ENCODE measurements around the gene AKAP7. TPM values are rescaled to one million over a fixed set of nuclear protein-coding genes. Genes with fewer than 3 reads are reported as not detected.

The AKAP7 gene
- total RNA-seq, 1 experiment from 2014 or later: 3.1 TPM

GRCh38 chr6:131222773-131223172, 87.5 kb downstream of the AKAP7 start:
- BruUV-seq (replicated peaks): no TSS peak
- no peak for ATAC-seq
- Histone ChIP-seq H3K27ac (ENCODE audit: low read depth, low read length) (no peak overlapping the region), H3K9ac (ENCODE audit: low read length) (no peak overlapping the region), H3K36me3 (ENCODE audit: control insufficient read depth in 1 of 2, insufficient read depth in 2 of 2, low read length in 2 of 2) (no peaks in the 10 kb centered on the region), H4K20me1 (ENCODE audit: insufficient read depth) (no peaks in the 10 kb centered on the region), H3K9me2 (ENCODE audit: insufficient read depth) (no peaks in the 10 kb centered on the region; the same call in 1 of the 2 replicates), H3K9me3 (ENCODE audit: control insufficient read depth in 1 of 2, insufficient read depth in 1 of 2, low read depth in 1 of 2, low read length in 2 of 2) (no peaks in the 10 kb centered on the region), H3K79me2 (ENCODE audit: insufficient read depth, low read length) (no peaks in the 10 kb centered on the region), H3K4me2 (ENCODE audit: low read length) (no peak overlapping the region), H3K4me3 (replicated peaks in 1 of 2; ENCODE audit: low read depth in 1 of 2, low read length in 2 of 2) (no peak overlapping the region), H3K4me1 (ENCODE audit: control insufficient read depth in 1 of 2, insufficient read depth in 2 of 2, low read length in 2 of 2) (no peaks in the 10 kb centered on the region), H3K27me3 (ENCODE audit: insufficient read depth, low read length) (no peaks in the 10 kb centered on the region), H2AFZ (ENCODE audit: low read depth, low read length, poor library complexity, severe bottlenecking) (no peak overlapping the region)
- no peak for DNase-seq (ENCODE audit: low read depth, low spot score)
- intact Hi-C loops (cut with micrococcal nuclease): no loop called here
- ChIA-PET POLR2A (no interaction called here), RAD21 (ENCODE audit: low non-redundant PET in 1 of 2, low total read pairs in 2 of 2, uncharacterized antibody in 2 of 2, unreplicated experiment in 2 of 2) (no interaction called here), CTCF (no interaction called here)
- TF ChIP-seq, protein P1, sequence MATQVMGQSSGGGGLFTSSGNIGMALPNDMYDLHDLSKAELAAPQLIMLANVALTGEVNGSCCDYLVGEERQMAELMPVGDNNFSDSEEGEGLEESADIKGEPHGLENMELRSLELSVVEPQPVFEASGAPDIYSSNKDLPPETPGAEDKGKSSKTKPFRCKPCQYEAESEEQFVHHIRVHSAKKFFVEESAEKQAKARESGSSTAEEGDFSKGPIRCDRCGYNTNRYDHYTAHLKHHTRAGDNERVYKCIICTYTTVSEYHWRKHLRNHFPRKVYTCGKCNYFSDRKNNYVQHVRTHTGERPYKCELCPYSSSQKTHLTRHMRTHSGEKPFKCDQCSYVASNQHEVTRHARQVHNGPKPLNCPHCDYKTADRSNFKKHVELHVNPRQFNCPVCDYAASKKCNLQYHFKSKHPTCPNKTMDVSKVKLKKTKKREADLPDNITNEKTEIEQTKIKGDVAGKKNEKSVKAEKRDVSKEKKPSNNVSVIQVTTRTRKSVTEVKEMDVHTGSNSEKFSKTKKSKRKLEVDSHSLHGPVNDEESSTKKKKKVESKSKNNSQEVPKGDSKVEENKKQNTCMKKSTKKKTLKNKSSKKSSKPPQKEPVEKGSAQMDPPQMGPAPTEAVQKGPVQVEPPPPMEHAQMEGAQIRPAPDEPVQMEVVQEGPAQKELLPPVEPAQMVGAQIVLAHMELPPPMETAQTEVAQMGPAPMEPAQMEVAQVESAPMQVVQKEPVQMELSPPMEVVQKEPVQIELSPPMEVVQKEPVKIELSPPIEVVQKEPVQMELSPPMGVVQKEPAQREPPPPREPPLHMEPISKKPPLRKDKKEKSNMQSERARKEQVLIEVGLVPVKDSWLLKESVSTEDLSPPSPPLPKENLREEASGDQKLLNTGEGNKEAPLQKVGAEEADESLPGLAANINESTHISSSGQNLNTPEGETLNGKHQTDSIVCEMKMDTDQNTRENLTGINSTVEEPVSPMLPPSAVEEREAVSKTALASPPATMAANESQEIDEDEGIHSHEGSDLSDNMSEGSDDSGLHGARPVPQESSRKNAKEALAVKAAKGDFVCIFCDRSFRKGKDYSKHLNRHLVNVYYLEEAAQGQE (IDR thresholded peaks at IDR 0.05; ENCODE audit: low read depth): no peak
- TF ChIP-seq SP1 (IDR thresholded peaks at IDR 0.05; ENCODE audit: low read depth) (no peak), EZH2phosphoT487 (IDR thresholded peaks at IDR 0.05; ENCODE audit: borderline replicate concordance) (no peak), TCF7L2 (IDR thresholded peaks at IDR 0.05; ENCODE audit: borderline replicate concordance, extremely low read depth, insufficient read depth, insufficient read length) (no peak), CEBPB (IDR thresholded peaks at IDR 0.05; ENCODE audit: low read depth) (no peak), ZFX (IDR thresholded peaks at IDR 0.05) (no peak), POLR2AphosphoS5 (IDR thresholded peaks at IDR 0.05; ENCODE audit: low read depth, low read length) (no peak), EZH2 (IDR thresholded peaks at IDR 0.05) (no peak), ELF1 (IDR thresholded peaks at IDR 0.05; ENCODE audit: borderline replicate concordance, low read depth) (no peak), RAD21 (IDR thresholded peaks at IDR 0.05; ENCODE audit: low read depth) (no peak), MAX (IDR thresholded peaks at IDR 0.05) (no peak), SIN3A (IDR thresholded peaks at IDR 0.05; ENCODE audit: low read depth) (no peak), ZNF274 (IDR thresholded peaks at IDR 0.05; ENCODE audit: low read depth, low read length) (no peak), JUND (IDR thresholded peaks at IDR 0.05) (no peak), FOSL1 (IDR thresholded peaks at IDR 0.05; ENCODE audit: low read depth) (no peak), YY1 (IDR thresholded peaks at IDR 0.05; ENCODE audit: extremely low read depth, insufficient replicate concordance, low read depth, low read length) (no peak), SRF (IDR thresholded peaks at IDR 0.05; ENCODE audit: low read depth) (no peak)
- TF ChIP-seq, protein P2, sequence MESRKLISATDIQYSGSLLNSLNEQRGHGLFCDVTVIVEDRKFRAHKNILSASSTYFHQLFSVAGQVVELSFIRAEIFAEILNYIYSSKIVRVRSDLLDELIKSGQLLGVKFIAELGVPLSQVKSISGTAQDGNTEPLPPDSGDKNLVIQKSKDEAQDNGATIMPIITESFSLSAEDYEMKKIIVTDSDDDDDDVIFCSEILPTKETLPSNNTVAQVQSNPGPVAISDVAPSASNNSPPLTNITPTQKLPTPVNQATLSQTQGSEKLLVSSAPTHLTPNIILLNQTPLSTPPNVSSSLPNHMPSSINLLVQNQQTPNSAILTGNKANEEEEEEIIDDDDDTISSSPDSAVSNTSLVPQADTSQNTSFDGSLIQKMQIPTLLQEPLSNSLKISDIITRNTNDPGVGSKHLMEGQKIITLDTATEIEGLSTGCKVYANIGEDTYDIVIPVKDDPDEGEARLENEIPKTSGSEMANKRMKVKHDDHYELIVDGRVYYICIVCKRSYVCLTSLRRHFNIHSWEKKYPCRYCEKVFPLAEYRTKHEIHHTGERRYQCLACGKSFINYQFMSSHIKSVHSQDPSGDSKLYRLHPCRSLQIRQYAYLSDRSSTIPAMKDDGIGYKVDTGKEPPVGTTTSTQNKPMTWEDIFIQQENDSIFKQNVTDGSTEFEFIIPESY (IDR thresholded peaks at IDR 0.05; ENCODE audit: extremely low read depth, insufficient replicate concordance, low read length): no peak
- TF ChIP-seq, protein P3, sequence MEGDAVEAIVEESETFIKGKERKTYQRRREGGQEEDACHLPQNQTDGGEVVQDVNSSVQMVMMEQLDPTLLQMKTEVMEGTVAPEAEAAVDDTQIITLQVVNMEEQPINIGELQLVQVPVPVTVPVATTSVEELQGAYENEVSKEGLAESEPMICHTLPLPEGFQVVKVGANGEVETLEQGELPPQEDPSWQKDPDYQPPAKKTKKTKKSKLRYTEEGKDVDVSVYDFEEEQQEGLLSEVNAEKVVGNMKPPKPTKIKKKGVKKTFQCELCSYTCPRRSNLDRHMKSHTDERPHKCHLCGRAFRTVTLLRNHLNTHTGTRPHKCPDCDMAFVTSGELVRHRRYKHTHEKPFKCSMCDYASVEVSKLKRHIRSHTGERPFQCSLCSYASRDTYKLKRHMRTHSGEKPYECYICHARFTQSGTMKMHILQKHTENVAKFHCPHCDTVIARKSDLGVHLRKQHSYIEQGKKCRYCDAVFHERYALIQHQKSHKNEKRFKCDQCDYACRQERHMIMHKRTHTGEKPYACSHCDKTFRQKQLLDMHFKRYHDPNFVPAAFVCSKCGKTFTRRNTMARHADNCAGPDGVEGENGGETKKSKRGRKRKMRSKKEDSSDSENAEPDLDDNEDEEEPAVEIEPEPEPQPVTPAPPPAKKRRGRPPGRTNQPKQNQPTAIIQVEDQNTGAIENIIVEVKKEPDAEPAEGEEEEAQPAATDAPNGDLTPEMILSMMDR (IDR thresholded peaks at IDR 0.05 in 2 of 3, conservative IDR thresholded peaks at IDR 0.05 in 1 of 3; ENCODE audit: borderline replicate concordance in 1 of 3, insufficient read depth in 1 of 3, low read depth in 2 of 3, low read length in 2 of 3): no peak
